ENCODE data around the gene DLK1. TPM values are rescaled to one million over a fixed set of nuclear protein-coding genes. Genes with fewer than 3 reads are reported as not detected.

The DLK1 gene
- total and polyA plus RNA-seq, 2 of the 4 experiments (the other 2 are of a cell fraction) = under 0.01 to 0.07 TPM

GRCh38 chr14:100698666-100699448, 27.8 kb upstream of the DLK1 start:
- H3K36me3 ChIP-seq (ENCODE audit: control insufficient read depth, insufficient read depth, low read length) = no peaks in the 10 kb centered on the region
- no peak overlapping the region for H2BK15ac ChIP-seq (ENCODE audit: low read depth, low read length)
- intact Hi-C loops (cut with micrococcal nuclease) = loop anchor here (10.0 kb wide), 1 partner anchor 126 kb away; the partner anchor contains the start of gene MEG3
- H2AK5ac ChIP-seq (ENCODE audit: low read depth, low read length) = no peak overlapping the region
- no peak overlapping the region for H3K14ac ChIP-seq (replicated peaks; ENCODE audit: low read depth, low read length)
- TF ChIP-seq RAD21 (IDR thresholded peaks at IDR 0.05; ENCODE audit: low read length) (no peak), RCOR1 (IDR thresholded peaks at IDR 0.05; ENCODE audit: insufficient replicate concordance, low read length) (no peak), SMC3 (IDR thresholded peaks at IDR 0.05; ENCODE audit: low read depth, low read length) (no peak), POLR2A (IDR thresholded peaks at IDR 0.05; ENCODE audit: low read depth, low read length) (no peak), ELK1 (IDR thresholded peaks at IDR 0.05; ENCODE audit: borderline replicate concordance, low read depth, low read length) (no peak), CEBPB (IDR thresholded peaks at IDR 0.05; ENCODE audit: low read depth, low read length) (no peak), MAFK (IDR thresholded peaks at IDR 0.05; ENCODE audit: low read depth, low read length) (no peak), USF2 (IDR thresholded peaks at IDR 0.05; ENCODE audit: low read depth, low read length) (no peak), CHD1 (IDR thresholded peaks at IDR 0.05; ENCODE audit: low read depth, low read length) (no peak), MXI1 (IDR thresholded peaks at IDR 0.05; ENCODE audit: borderline replicate concordance, low read depth, low read length) (no peak)
- in situ Hi-C loops (cut with MboI; ENCODE audit: low sequenced_read_pairs) = no loop called here
- peaks cover 28% of the 10 kb centered on the region for H3K27me3 ChIP-seq (ENCODE audit: control insufficient read depth, insufficient read depth, low read length)
- no peak overlapping the region for H3K23ac ChIP-seq (ENCODE audit: low read depth, low read length)
- CTCF ChIA-PET = no interaction called here
- dilution Hi-C loops (cut with HindIII; ENCODE audit: low sequenced_read_pairs, unreplicated experiment) = no loop called here
- H3K27ac ChIP-seq (ENCODE audit: insufficient read depth, low read length) = no peak overlapping the region
- H2BK20ac ChIP-seq (ENCODE audit: low read depth, low read length) = no peak overlapping the region
- WGBS, 2 experiments (ENCODE audit: extremely low coverage in 2 of 2, insufficient read length in 1 of 2) = 78% methylated on average over 4 of the region's 16 CpGs; no CpG with 5 or more reads in 1 of the 2 experiments
- H3K9me1 ChIP-seq (ENCODE audit: insufficient read depth, low read length) = peaks cover 3% of the 10 kb centered on the region; the same call in 1 of the 2 replicates
- POLR2A ChIA-PET (ENCODE audit: unreplicated experiment) = no interaction called here
- no peaks in the 10 kb centered on the region for H3K79me1 ChIP-seq (ENCODE audit: low read depth in 1 of 2, low read length in 2 of 2)
- DNase-seq = no peak
- no peak overlapping the region for H3K56ac ChIP-seq (ENCODE audit: extremely low read depth, insufficient read depth, low read length)
- no peak overlapping the region for H2AFZ ChIP-seq (replicated peaks; ENCODE audit: low read length, poor library complexity)
- no peak overlapping the region for H3K18ac ChIP-seq (ENCODE audit: low read depth, low read length)
- no peak overlapping the region for H3K4me3 ChIP-seq (ENCODE audit: insufficient read depth, low read depth, low read length)
- no peak overlapping the region for H4K5ac ChIP-seq (ENCODE audit: low read depth, low read length)
- H4K8ac ChIP-seq (ENCODE audit: low read depth in 2 of 2, low read length in 2 of 2) = no peak overlapping the region
- H3K4ac ChIP-seq (ENCODE audit: low read depth, low read length) = no peak overlapping the region
- ATAC-seq (ENCODE audit: low read depth) = no peak
- no peak overlapping the region for H4K91ac ChIP-seq (ENCODE audit: insufficient read depth, low read depth, low read length)
- no TSS peak for BruUV-seq (replicated peaks)
- H4K20me1 ChIP-seq (ENCODE audit: insufficient read depth, low read length) = no peaks in the 10 kb centered on the region
- no peaks in the 10 kb centered on the region for H3K4me1 ChIP-seq (ENCODE audit: control insufficient read depth, insufficient read depth, low read length)
- no peak overlapping the region for H3K9ac ChIP-seq (ENCODE audit: low read depth, low read length)
- H3K9me3 ChIP-seq (ENCODE audit: control insufficient read depth, insufficient read depth, low read length) = no peaks in the 10 kb centered on the region
- no peak overlapping the region for H3K4me2 ChIP-seq (ENCODE audit: low read depth, low read length)
- no peak overlapping the region for H2BK120ac ChIP-seq (ENCODE audit: low read depth, low read length)
- no peak overlapping the region for H2AK9ac ChIP-seq (replicated peaks; ENCODE audit: low read depth, low read length, poor library complexity)
- H2BK5ac ChIP-seq (ENCODE audit: low read depth, low read length, poor library complexity, severe bottlenecking) = no peak overlapping the region
